Esophagus squamous epithelium (tissue), 5 donors: ENCODE data around the gene BLOC1S5. TPM values are rescaled to one million over a fixed set of nuclear protein-coding genes. Genes with fewer than 3 reads are reported as not detected.

Experiments used
- DNase-seq: peaks from one replicate; lab custom pipeline; 2025; lab: John Stamatoyannopoulos, UW
- H3K27ac ChIP-seq, 4 donors: fragments of 200-600 bp; sonication (generic); one replicate each; pipeline ENCODE4 v1.5.1; 2016 to 2019; ENCODE audit warnings: mild to moderate bottlenecking in 1 of 4
- H3K27me3 ChIP-seq, 4 donors: fragments of 200-600 bp; sonication (generic); 1 replicate in 3 of 4; 2 replicates in 1 of 4; pipeline versions ENCODE4 v1.5.1 to v1.6.0; 2017 to 2021; ENCODE audit warnings: antibody characterized with exemption in 1 of 4
- H3K36me3 ChIP-seq, 3 donors: fragments of 200-600 bp; sonication (generic); one replicate each; pipeline ENCODE4 v1.5.1; 2016 to 2019
- H3K4me1 ChIP-seq, 3 donors: fragments of 200-600 bp; sonication (generic); one replicate each; pipeline ENCODE4 v1.5.1; 2017 to 2019
- H3K4me3 ChIP-seq, 4 donors: fragments of 200-600 bp; sonication (generic); 1 replicate in 3 of 4; 2 replicates in 1 of 4; pipeline ENCODE4 v1.5.1; 2016 to 2019; ENCODE audit warnings: mild to moderate bottlenecking in 2 of 4, moderate library complexity in 1 of 4
- H3K9me3 ChIP-seq, 3 donors: fragments of 200-600 bp; sonication (generic); one replicate each; pipeline ENCODE4 v1.5.1; 2016 to 2019
- POLR2A ChIP-seq, 4 donors: fragments of 450-650 bp; IDR thresholded peaks; one replicate each; pipeline ENCODE4 v1.6.1; 2017; ENCODE audit warnings: antibody characterized with exemption in 4 of 4, mild to moderate bottlenecking in 4 of 4, moderate library complexity in 3 of 4
- WGBS, 2 donors: methylation state at CpG; one replicate each; pipeline ENCODE4 v1.1.5; 2018; 5-methylcytosine and 5-hydroxymethylcytosine counted together
- intact Hi-C: fragments of 100-400 bp; cut with DNase I; formaldehyde crosslinking; loops from one replicate; pipeline ENCODE4 v1.15.0; 2022
- total RNA-seq, 4 donors: library from RNA; depleted of rRNA; stranded (reverse); fragments of >200 nt; gene quantifications; one replicate each; pipeline ENCODE4 v1.1.0, GENCODE V29; 2016
- TF ChIP-seq, protein P1 (sequence below), 6 experiments: fragments of 450-650 bp in 4 of 6; fragments of 200-600 bp in 2 of 6; sonication (generic) in 2 of 6; IDR thresholded peaks; one replicate each; pipeline ENCODE4 v1.5.1; 2016 to 2019; ENCODE audit warnings: antibody characterized with exemption in 6 of 6, mild to moderate bottlenecking in 4 of 6, moderate library complexity in 4 of 6
- donor health status: DM: yes; HTN: yes; CAD: no.

BLOC1S5 gene, protein sequence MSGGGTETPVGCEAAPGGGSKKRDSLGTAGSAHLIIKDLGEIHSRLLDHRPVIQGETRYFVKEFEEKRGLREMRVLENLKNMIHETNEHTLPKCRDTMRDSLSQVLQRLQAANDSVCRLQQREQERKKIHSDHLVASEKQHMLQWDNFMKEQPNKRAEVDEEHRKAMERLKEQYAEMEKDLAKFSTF
- total RNA-seq, result 10 to 100 TPM in 2 of 4 donors, 1 to 10 TPM in 2; 4.1 to 12.4 (median 9.0) TPM

DNA sequence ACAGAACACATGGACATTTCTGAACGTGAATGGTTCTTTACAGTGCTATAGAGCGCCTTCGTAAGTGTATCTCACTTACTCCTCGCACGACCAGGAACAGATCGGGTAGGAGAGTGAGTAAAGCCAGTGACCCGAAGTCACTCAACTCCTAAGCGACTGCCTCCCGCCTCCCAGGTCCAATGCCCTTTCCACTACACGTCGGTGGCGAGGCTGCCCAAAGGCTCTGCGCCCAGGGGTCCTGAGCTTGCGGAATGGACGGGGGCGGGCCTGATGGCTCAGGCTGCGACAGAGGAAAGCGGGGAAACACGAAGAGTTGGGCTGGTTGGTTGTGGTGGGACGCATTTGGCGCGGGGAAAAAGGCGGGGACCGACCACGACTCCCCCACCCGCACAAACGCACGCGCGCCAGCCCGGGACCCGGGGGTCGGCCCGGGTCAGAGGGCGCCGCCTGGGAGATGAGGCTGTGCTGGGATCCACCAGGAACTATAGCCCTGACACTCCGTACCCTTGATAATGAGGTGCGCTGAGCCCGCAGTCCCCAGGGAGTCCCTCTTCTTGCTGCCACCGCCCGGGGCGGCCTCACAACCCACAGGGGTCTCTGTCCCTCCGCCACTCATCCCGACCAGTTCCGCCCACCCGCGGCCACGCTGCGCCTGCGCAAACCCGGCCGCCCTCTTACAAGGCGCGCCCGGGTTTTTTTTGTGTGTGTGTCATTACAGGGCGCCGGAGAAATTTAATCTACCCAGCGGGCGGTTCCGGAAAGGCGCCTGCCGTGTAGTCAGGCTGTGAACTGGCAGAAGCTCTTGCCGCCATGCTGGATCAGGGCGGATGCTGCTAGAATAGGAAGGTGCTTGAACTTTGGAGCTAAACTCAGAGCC lies at the start of gene BLOC1S5:
Gene BLOC1S5, minus strand, starts transcription at position 629 of the 877 bp plus-strand sequence. Its CDS starts 13 bp downstream, at position 616.
- TF ChIP-seq, protein P1, sequence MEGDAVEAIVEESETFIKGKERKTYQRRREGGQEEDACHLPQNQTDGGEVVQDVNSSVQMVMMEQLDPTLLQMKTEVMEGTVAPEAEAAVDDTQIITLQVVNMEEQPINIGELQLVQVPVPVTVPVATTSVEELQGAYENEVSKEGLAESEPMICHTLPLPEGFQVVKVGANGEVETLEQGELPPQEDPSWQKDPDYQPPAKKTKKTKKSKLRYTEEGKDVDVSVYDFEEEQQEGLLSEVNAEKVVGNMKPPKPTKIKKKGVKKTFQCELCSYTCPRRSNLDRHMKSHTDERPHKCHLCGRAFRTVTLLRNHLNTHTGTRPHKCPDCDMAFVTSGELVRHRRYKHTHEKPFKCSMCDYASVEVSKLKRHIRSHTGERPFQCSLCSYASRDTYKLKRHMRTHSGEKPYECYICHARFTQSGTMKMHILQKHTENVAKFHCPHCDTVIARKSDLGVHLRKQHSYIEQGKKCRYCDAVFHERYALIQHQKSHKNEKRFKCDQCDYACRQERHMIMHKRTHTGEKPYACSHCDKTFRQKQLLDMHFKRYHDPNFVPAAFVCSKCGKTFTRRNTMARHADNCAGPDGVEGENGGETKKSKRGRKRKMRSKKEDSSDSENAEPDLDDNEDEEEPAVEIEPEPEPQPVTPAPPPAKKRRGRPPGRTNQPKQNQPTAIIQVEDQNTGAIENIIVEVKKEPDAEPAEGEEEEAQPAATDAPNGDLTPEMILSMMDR (IDR thresholded peaks at IDR 0.05), result peak in 4 of 6 experiments; percentile 5 to 43 (median 25)
- TF ChIP-seq POLR2A (IDR thresholded peaks at IDR 0.05), result peak in 3 of 4 donors; percentile 64 to 77 (median 69)
- peak; percentile 94 for DNase-seq
- H3K27ac ChIP-seq, result peak within 1 kb of the TSS; percentile 90 to 95 (median 92)
- H3K4me3 ChIP-seq, result peak within 1 kb of the TSS; percentile 69 to 98 (median 89)
- peaks cover 0 to 18% (median 3%) of the 10 kb centered on the region in 3 donors for H3K4me1 ChIP-seq
- intact Hi-C loops, result no loop called here
- peaks cover 0 to 25% (median 0%) of the 10 kb centered on the region in 3 donors for H3K36me3 ChIP-seq
- 0% methylated on average over 3 to 18 of the region's 64 CpGs for WGBS, 2 donors
- H3K27me3 ChIP-seq, result no peaks in the 10 kb centered on the region
- H3K9me3 ChIP-seq, result no peaks in the 10 kb centered on the region

DNA sequence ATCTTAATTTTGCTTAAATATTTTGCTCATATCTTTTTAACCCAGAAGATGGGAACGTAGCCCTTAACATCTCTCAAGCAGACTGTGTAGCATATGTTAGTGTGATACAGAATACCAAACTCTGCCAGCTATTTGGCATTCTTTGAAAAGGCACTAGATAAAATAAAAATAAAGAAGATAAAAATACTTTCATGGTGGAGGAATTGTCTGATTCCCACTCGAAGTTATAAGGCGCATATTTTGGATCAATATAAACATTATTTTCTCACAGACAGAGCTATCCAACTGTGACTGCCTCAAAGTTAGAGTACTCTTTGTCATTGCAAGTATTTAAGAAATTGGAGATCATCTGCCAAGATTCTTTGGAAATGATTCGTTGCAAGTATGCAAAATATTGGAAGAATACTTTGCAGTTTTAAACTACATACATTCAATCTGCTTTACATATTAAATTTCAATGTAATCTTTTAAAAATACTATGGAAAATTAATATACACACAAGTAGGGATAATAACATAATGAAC lies 49.0 kb upstream of the BLOC1S5 start:
- Histone ChIP-seq H3K36me3 (no peaks in the 10 kb centered on the region), H3K9me3 (no peaks in the 10 kb centered on the region), H3K4me1 (no peaks in the 10 kb centered on the region), H3K27me3 (peaks cover 0 to 15% (median 0%) of the 10 kb centered on the region in 4 donors), H3K4me3 (no peak overlapping the region), H3K27ac (no peak overlapping the region)
- WGBS, 2 donors, result 36 to 43% methylated on average over 4 of the region's 4 CpGs
- intact Hi-C loops, result no loop called here
- TF ChIP-seq, protein P1 (IDR thresholded peaks at IDR 0.05), result no peak
- no peak for TF ChIP-seq POLR2A (IDR thresholded peaks at IDR 0.05)
- DNase-seq, result no peak

DNA sequence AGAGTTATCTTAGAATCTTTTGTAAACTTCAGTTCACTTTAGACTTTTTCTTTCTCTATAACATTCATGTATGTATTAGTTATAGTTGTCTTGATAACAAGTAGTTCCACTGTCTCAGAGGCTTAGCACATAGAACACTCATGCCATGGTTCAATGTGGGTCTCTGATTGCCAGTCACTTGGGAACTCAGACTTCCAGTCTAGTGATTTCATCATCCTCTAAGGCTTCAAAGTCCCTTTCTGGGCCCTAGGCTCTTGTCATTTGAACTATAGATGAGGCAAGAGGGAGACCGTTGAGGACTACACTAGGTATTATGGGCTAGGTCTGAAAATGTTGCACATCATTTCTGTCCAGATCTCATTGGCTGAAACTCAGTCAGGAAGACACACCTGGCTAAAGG lies 46.5 kb upstream of the BLOC1S5 start:
- H3K4me1 ChIP-seq, result no peaks in the 10 kb centered on the region
- 80 to 100% methylated on average over 1 of the region's 1 CpG for WGBS, 2 donors
- intact Hi-C loops, result no loop called here

DNA sequence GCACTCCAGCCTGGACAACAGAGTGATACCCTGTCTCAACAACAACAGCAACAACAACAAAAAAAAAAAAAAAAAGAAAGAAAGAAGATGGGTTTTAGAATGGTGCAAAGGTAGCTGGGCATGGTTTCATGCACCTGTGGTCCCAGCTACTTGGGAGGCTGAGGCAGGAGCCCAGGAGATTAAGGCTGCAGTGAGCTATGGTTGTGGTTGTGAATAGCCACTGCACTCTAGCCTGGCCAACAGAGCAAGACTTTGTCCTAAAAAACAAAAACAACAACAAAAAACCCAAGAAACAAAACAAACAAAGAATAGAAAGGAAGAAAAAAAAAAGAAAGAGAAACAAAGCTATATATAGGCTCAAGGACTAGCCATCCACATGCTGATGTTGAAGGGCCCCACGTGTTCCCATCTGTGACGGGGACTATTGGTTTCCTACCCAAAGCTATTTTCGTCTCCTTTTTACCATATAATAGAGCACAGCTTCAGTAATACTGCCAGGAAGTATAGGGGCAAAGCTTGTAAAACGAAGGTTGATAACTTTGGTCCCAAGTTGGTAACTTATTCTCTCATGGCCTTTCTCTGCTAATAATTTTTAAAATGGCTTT lies 46.0 kb upstream of the BLOC1S5 start:
- 61 to 75% methylated on average over 4 of the region's 4 CpGs for WGBS, 2 donors
- Histone ChIP-seq H3K27me3 (peaks cover 0 to 29% (median 0%) of the 10 kb centered on the region in 4 donors), H3K4me3 (no peak overlapping the region), H3K4me1 (no peaks in the 10 kb centered on the region), H3K9me3 (no peaks in the 10 kb centered on the region), H3K27ac (no peak overlapping the region), H3K36me3 (no peaks in the 10 kb centered on the region)
- intact Hi-C loops, result no loop called here
- no peak for TF ChIP-seq POLR2A (IDR thresholded peaks at IDR 0.05)
- TF ChIP-seq, protein P1 (IDR thresholded peaks at IDR 0.05), result no peak
- DNase-seq, result no peak

More for the DNA sequence above, 46.5 kb upstream of the BLOC1S5 start:
- no peak for DNase-seq
- no peak overlapping the region for H3K27ac ChIP-seq
- H3K36me3 ChIP-seq, result no peaks in the 10 kb centered on the region
- peaks cover 0 to 29% (median 0%) of the 10 kb centered on the region in 4 donors for H3K27me3 ChIP-seq
- TF ChIP-seq POLR2A (IDR thresholded peaks at IDR 0.05), result no peak
- TF ChIP-seq, protein P1 (IDR thresholded peaks at IDR 0.05), result no peak
- H3K9me3 ChIP-seq, result no peaks in the 10 kb centered on the region
- H3K4me3 ChIP-seq, result no peak overlapping the region
